Hair follicular keratinocyte (primary cell): ENCODE data around the gene IFIT2. TPM values are rescaled to one million over a fixed set of nuclear protein-coding genes. Genes with fewer than 3 reads are reported as not detected.

ENCODE experiments used
- total RNA-seq: library from RNA; depleted of rRNA; stranded (reverse); fragments of >200 nt; gene quantifications from 2 replicates; pipeline ENCODE4 v1.2.3, GENCODE V29; 2015

Gene IFIT2
- total RNA-seq, result 0.62 and 0.65 TPM in 2 replicates

GRCh38 chr10:89301721-89302445 is at the start of gene IFIT2:
TSS of gene IFIT2 (plus strand) at chr10:89302046. CDS start at chr10:89302124, 78 bp downstream.

GRCh38 chr10:89327803-89328441 is 26.1 kb downstream of the IFIT2 start, which contains the start of gene IFIT3:
TSS of gene IFIT3 (plus strand) at chr10:89327997. CDS start at chr10:89328074, 77 bp downstream.

Other genes with a start within 250 kb of the IFIT2 start
- not detected in 2 replicates for gene CH25H, start 94.7 kb upstream of the IFIT2 start, total RNA-seq
- 68.3 and 73.4 TPM in 2 replicates for gene LIPA, start 50.3 kb upstream of the IFIT2 start, total RNA-seq
- gene IFIT3, start 26.0 kb downstream of the IFIT2 start, total RNA-seq, result 2.7 and 4.0 TPM in 2 replicates
- not detected in 2 replicates for gene IFIT1B, start 76.0 kb downstream of the IFIT2 start, total RNA-seq
- 0.19 and 2.0 TPM in 2 replicates for gene IFIT1, start 90.6 kb downstream of the IFIT2 start, total RNA-seq
- gene IFIT5, start 112.5 kb downstream of the IFIT2 start, total RNA-seq, result 4.8 and 5.7 TPM in 2 replicates
- not detected in 2 replicates for gene SLC16A12, start 233.5 kb downstream of the IFIT2 start, total RNA-seq